Esophagus squamous epithelium (tissue), 4 donors: ENCODE results near the gene VIPR2.

Experiments
- CTCF ChIP-seq, 6 experiments: fragments of 450-650 bp in 4 of 6; fragments of 200-600 bp in 2 of 6; sonication (generic) in 2 of 6; IDR thresholded peaks; one replicate each; pipeline ENCODE4 v1.5.1; 2016 to 2019; ENCODE audit warnings: antibody characterized with exemption in 6 of 6, mild to moderate bottlenecking in 4 of 6, moderate library complexity in 4 of 6
- POLR2A ChIP-seq, 4 donors: fragments of 450-650 bp; IDR thresholded peaks; one replicate each; pipeline ENCODE4 v1.6.1; 2017; ENCODE audit warnings: antibody characterized with exemption in 4 of 4, mild to moderate bottlenecking in 4 of 4, moderate library complexity in 3 of 4

GRCh38 chr7:159068488-159068811 is 76.2 kb downstream of the VIPR2 start:
- no peak for TF ChIP-seq CTCF (IDR thresholded peaks at IDR 0.05)
- no peak for TF ChIP-seq POLR2A (IDR thresholded peaks at IDR 0.05)
